Measurements from ENCODE around the gene TRIM71.

The TRIM71 gene

DNA sequence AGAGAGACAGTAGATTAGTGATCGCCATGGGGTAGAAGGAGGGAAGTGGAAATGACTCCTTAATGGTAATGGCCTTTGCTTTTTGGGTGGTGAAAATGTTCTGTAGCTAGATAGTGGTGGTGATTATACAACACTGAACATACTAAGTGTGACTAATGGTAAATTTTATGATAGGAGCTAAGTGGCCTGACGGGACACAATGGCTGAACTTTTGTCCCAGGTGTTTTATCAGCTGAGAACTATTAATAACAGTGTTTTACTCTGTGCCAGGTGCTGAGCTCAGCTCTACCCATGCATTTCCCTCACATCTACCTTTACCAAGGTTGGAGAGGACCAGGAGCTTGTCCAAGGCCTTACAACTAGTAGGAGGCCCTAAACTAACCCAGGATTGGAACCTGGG lies 66.8 kb downstream of the TRIM71 start:
- H2BK120ac ChIP-seq (ENCODE audit: low read depth, low read length) = no peak overlapping the region
- H3K79me1 ChIP-seq (replicated peaks; ENCODE audit: low read length, poor library complexity, severe bottlenecking) = no peaks in the 10 kb centered on the region
- H3K27me3 ChIP-seq (ENCODE audit: control insufficient read depth in 1 of 2, insufficient read depth in 1 of 2, low read length in 2 of 2) = peaks cover 0 to 25% of the 10 kb centered on the region in 2 experiments
- H3K4ac ChIP-seq (ENCODE audit: low read depth in 1 of 2, low read length in 2 of 2) = no peak overlapping the region
- H2AFZ ChIP-seq (ENCODE audit: low read depth, low read length) = no peak overlapping the region
- no peak overlapping the region for H4K8ac ChIP-seq (ENCODE audit: low read length)
- no peak overlapping the region for H2BK15ac ChIP-seq (ENCODE audit: low read depth, poor library complexity, severe bottlenecking)
- no peak overlapping the region for H3K4me3 ChIP-seq (ENCODE audit: insufficient read depth in 1 of 2, low read depth in 1 of 2, low read length in 2 of 2)
- H3K9me3 ChIP-seq (ENCODE audit: control insufficient read depth, low read length) = no peaks in the 10 kb centered on the region
- H2BK12ac ChIP-seq (ENCODE audit: low read length in 2 of 2) = no peak overlapping the region
- H3K9ac ChIP-seq (ENCODE audit: low read length) = no peak overlapping the region
- H3K36me3 ChIP-seq (ENCODE audit: control insufficient read depth in 1 of 2, insufficient read depth in 2 of 2, low read depth in 1 of 2, low read length in 2 of 2) = no peaks in the 10 kb centered on the region
- 90% methylated on average over 2 of the region's 2 CpGs for WGBS
- no peak overlapping the region for H2BK5ac ChIP-seq (ENCODE audit: low read depth, low read length, poor library complexity, severe bottlenecking)
- H3K27ac ChIP-seq (ENCODE audit: low read length, poor library complexity, severe bottlenecking) = no peak overlapping the region
- no peaks in the 10 kb centered on the region for H3K4me1 ChIP-seq (ENCODE audit: control insufficient read depth, insufficient read depth, low read depth, low read length)
- no peak overlapping the region for H4K91ac ChIP-seq (ENCODE audit: low read length)
- no peak overlapping the region for H3K4me2 ChIP-seq (ENCODE audit: low read length, poor library complexity, severe bottlenecking)
- H3K23ac ChIP-seq (ENCODE audit: low read length in 2 of 2) = no peak overlapping the region
- no peak overlapping the region for H2AK5ac ChIP-seq (ENCODE audit: low read length, severe bottlenecking)
- DNase-seq = no peak
- H3K14ac ChIP-seq (ENCODE audit: low read length in 2 of 2) = no peak overlapping the region
- H3K18ac ChIP-seq (ENCODE audit: low read depth in 1 of 2, low read length in 2 of 2) = no peak overlapping the region

DNA sequence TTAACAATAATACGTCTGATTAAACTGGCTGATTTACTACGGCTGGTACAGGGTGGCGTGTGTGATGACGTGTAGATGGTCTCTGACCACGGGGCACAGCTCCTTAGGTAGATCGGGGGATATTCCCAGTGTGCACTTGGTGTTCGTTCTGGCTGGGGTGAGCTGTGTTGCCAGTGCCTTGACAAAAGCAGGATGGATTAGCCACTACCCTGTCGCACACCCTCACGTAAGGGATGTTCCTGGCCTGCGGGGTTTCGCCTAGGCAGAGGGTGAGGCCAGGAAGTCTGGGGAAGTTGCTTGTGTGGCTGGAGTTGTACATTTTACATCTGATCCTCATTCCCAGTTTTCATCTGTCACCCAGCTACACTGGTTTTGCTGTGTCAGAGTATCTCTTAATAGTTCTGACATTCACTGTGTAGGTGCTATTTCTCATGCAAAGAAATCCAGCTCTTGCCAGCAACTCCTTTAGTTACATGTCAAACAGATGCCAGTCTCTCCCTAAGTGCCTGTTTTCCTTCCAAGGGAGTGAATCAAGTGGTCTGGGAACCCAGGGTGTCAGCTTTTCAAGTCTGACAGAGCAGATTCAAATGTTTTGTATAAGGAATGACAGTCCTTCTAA lies 67.6 kb downstream of the TRIM71 start:
- no peak overlapping the region for H2BK5ac ChIP-seq (ENCODE audit: low read depth, low read length, poor library complexity, severe bottlenecking)
- WGBS = 92% methylated on average over 9 of the region's 11 CpGs
- H3K27me3 ChIP-seq (ENCODE audit: control insufficient read depth in 1 of 2, insufficient read depth in 1 of 2, low read length in 2 of 2) = peaks cover 0 to 29% of the 10 kb centered on the region in 2 experiments
- no peak overlapping the region for H3K27ac ChIP-seq (ENCODE audit: low read length, poor library complexity, severe bottlenecking)
- H4K91ac ChIP-seq (ENCODE audit: low read length) = no peak overlapping the region
- no peaks in the 10 kb centered on the region for H3K79me1 ChIP-seq (replicated peaks; ENCODE audit: low read length, poor library complexity, severe bottlenecking)
- no peak overlapping the region for H2BK15ac ChIP-seq (ENCODE audit: low read depth, poor library complexity, severe bottlenecking)
- no peak overlapping the region for H2BK120ac ChIP-seq (ENCODE audit: low read depth, low read length)
- H3K18ac ChIP-seq (ENCODE audit: low read depth in 1 of 2, low read length in 2 of 2) = no peak overlapping the region
- no peaks in the 10 kb centered on the region for H3K4me1 ChIP-seq (ENCODE audit: control insufficient read depth, insufficient read depth, low read depth, low read length)
- H3K4me2 ChIP-seq (ENCODE audit: low read length, poor library complexity, severe bottlenecking) = no peak overlapping the region
- H3K14ac ChIP-seq (ENCODE audit: low read length in 2 of 2) = no peak overlapping the region
- H2AK5ac ChIP-seq (ENCODE audit: low read length, severe bottlenecking) = no peak overlapping the region
- H3K36me3 ChIP-seq (ENCODE audit: control insufficient read depth in 1 of 2, insufficient read depth in 2 of 2, low read depth in 1 of 2, low read length in 2 of 2) = no peaks in the 10 kb centered on the region
- H2AFZ ChIP-seq (ENCODE audit: low read depth, low read length) = no peak overlapping the region
- no peak overlapping the region for H4K8ac ChIP-seq (ENCODE audit: low read length)
- H3K4ac ChIP-seq (ENCODE audit: low read depth in 1 of 2, low read length in 2 of 2) = no peak overlapping the region
- no peak overlapping the region for H3K9ac ChIP-seq (ENCODE audit: low read length)
- H2BK12ac ChIP-seq (ENCODE audit: low read length in 2 of 2) = no peak overlapping the region
- DNase-seq = no peak
- H3K4me3 ChIP-seq (ENCODE audit: insufficient read depth in 1 of 2, low read depth in 1 of 2, low read length in 2 of 2) = no peak overlapping the region
- H3K9me3 ChIP-seq (ENCODE audit: control insufficient read depth, low read length) = no peaks in the 10 kb centered on the region
- H3K23ac ChIP-seq (ENCODE audit: low read length in 2 of 2) = no peak overlapping the region

DNA sequence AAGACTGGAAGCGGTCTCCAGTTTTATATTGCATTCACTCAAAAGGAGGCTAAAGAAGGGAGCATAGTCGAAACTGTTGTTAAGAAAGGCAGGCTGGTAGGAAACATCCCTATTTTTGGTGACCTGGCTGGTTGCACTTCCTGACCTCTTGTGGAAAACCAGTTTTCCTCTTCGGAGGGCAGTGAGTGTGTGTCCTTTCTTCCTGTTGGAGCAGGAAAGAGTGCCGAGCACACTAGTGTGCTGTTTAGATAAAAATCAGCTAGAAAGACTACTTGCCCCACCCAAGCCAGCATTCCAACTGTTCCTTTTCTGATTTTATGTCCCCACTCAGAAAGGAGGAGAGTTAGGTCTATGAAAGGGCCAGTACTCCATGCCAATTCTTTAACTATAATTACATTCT lies 68.5 kb downstream of the TRIM71 start:
- H3K9me3 ChIP-seq (ENCODE audit: control insufficient read depth, low read length) = no peaks in the 10 kb centered on the region

GRCh38 chr3:32886911-32887310 lies 69.1 kb downstream of the TRIM71 start:
- Histone ChIP-seq H3K18ac (ENCODE audit: low read depth in 1 of 2, low read length in 2 of 2) (no peak overlapping the region), H4K8ac (ENCODE audit: low read length) (no peak overlapping the region), H4K91ac (ENCODE audit: low read length) (no peak overlapping the region), H3K9ac (ENCODE audit: low read length) (no peak overlapping the region), H3K14ac (ENCODE audit: low read length in 2 of 2) (no peak overlapping the region), H3K27me3 (ENCODE audit: control insufficient read depth in 1 of 2, insufficient read depth in 1 of 2, low read length in 2 of 2) (peaks cover 0 to 33% of the 10 kb centered on the region in 2 experiments), H2BK12ac (ENCODE audit: low read length in 2 of 2) (no peak overlapping the region), H3K27ac (ENCODE audit: low read length, poor library complexity, severe bottlenecking) (no peak overlapping the region), H3K4me3 (ENCODE audit: insufficient read depth in 1 of 2, low read depth in 1 of 2, low read length in 2 of 2) (no peak overlapping the region), H2BK5ac (ENCODE audit: low read depth, low read length, poor library complexity, severe bottlenecking) (no peak overlapping the region), H2BK120ac (ENCODE audit: low read depth, low read length) (no peak overlapping the region), H3K9me3 (ENCODE audit: control insufficient read depth, low read length) (no peaks in the 10 kb centered on the region), H3K36me3 (ENCODE audit: control insufficient read depth in 1 of 2, insufficient read depth in 2 of 2, low read depth in 1 of 2, low read length in 2 of 2) (no peaks in the 10 kb centered on the region), H2AK5ac (ENCODE audit: low read length, severe bottlenecking) (no peak overlapping the region), H3K4ac (ENCODE audit: low read depth in 1 of 2, low read length in 2 of 2) (no peak overlapping the region), H2AFZ (ENCODE audit: low read depth, low read length) (no peak overlapping the region), H2BK15ac (ENCODE audit: low read depth, poor library complexity, severe bottlenecking) (no peak overlapping the region), H3K4me1 (ENCODE audit: control insufficient read depth, insufficient read depth, low read depth, low read length) (no peaks in the 10 kb centered on the region), H3K23ac (ENCODE audit: low read length in 2 of 2) (no peak overlapping the region), H3K79me1 (replicated peaks; ENCODE audit: low read length, poor library complexity, severe bottlenecking) (no peaks in the 10 kb centered on the region), H3K4me2 (ENCODE audit: low read length, poor library complexity, severe bottlenecking) (no peak overlapping the region)
- DNase-seq = no peak
- WGBS = 95% methylated on average over 2 of the region's 3 CpGs

More for the DNA sequence above, 68.5 kb downstream of the TRIM71 start:
- Histone ChIP-seq H3K4me3 (ENCODE audit: insufficient read depth in 1 of 2, low read depth in 1 of 2, low read length in 2 of 2) (no peak overlapping the region), H3K27ac (ENCODE audit: low read length, poor library complexity, severe bottlenecking) (no peak overlapping the region), H3K18ac (ENCODE audit: low read depth in 1 of 2, low read length in 2 of 2) (no peak overlapping the region), H3K4me2 (ENCODE audit: low read length, poor library complexity, severe bottlenecking) (no peak overlapping the region), H2BK120ac (ENCODE audit: low read depth, low read length) (no peak overlapping the region), H3K14ac (ENCODE audit: low read length in 2 of 2) (no peak overlapping the region), H2BK15ac (ENCODE audit: low read depth, poor library complexity, severe bottlenecking) (no peak overlapping the region), H2AFZ (ENCODE audit: low read depth, low read length) (no peak overlapping the region), H3K9ac (ENCODE audit: low read length) (no peak overlapping the region), H3K4ac (ENCODE audit: low read depth in 1 of 2, low read length in 2 of 2) (no peak overlapping the region), H2BK5ac (ENCODE audit: low read depth, low read length, poor library complexity, severe bottlenecking) (no peak overlapping the region), H2AK5ac (ENCODE audit: low read length, severe bottlenecking) (no peak overlapping the region), H3K36me3 (ENCODE audit: control insufficient read depth in 1 of 2, insufficient read depth in 2 of 2, low read depth in 1 of 2, low read length in 2 of 2) (no peaks in the 10 kb centered on the region), H2BK12ac (ENCODE audit: low read length in 2 of 2) (no peak overlapping the region), H3K27me3 (ENCODE audit: control insufficient read depth in 1 of 2, insufficient read depth in 1 of 2, low read length in 2 of 2) (peaks cover 0 to 29% of the 10 kb centered on the region in 2 experiments), H4K91ac (ENCODE audit: low read length) (no peak overlapping the region), H3K4me1 (ENCODE audit: control insufficient read depth, insufficient read depth, low read depth, low read length) (no peaks in the 10 kb centered on the region), H4K8ac (ENCODE audit: low read length) (no peak overlapping the region), H3K79me1 (replicated peaks; ENCODE audit: low read length, poor library complexity, severe bottlenecking) (no peaks in the 10 kb centered on the region), H3K23ac (ENCODE audit: low read length in 2 of 2) (no peak overlapping the region)
- DNase-seq = no peak
- WGBS = 84% methylated on average over 2 of the region's 4 CpGs
